Neuron (in vitro differentiated cells): ENCODE results near the gene MESD.

Experiments
- H2AFZ ChIP-seq: one replicate; pipeline ENCODE4 v1.6.1; 2013; ENCODE audit warnings: low read depth, mild to moderate bottlenecking, inconsistent platforms, low read length, moderate library complexity
- H3K27me3 ChIP-seq: one replicate; pipeline ENCODE4 v1.6.1; 2013; ENCODE audit warnings: low read length; ENCODE audit not compliant: insufficient read depth
- H3K36me3 ChIP-seq: one replicate; pipeline ENCODE4 v1.6.1; 2013; ENCODE audit warnings: low read length; ENCODE audit not compliant: insufficient read depth
- H3K4me1 ChIP-seq: one replicate; pipeline ENCODE4 v1.6.1; 2013; ENCODE audit warnings: low read length; ENCODE audit not compliant: insufficient read depth
- H3K4me3 ChIP-seq: 2 replicates; pipeline ENCODE4 v1.5.1; 2013; ENCODE audit warnings: mild to moderate bottlenecking, low read length, moderate library complexity
- H3K9me3 ChIP-seq: one replicate; pipeline ENCODE4 v1.6.1; 2013; ENCODE audit warnings: low read length

MESD gene

DNA sequence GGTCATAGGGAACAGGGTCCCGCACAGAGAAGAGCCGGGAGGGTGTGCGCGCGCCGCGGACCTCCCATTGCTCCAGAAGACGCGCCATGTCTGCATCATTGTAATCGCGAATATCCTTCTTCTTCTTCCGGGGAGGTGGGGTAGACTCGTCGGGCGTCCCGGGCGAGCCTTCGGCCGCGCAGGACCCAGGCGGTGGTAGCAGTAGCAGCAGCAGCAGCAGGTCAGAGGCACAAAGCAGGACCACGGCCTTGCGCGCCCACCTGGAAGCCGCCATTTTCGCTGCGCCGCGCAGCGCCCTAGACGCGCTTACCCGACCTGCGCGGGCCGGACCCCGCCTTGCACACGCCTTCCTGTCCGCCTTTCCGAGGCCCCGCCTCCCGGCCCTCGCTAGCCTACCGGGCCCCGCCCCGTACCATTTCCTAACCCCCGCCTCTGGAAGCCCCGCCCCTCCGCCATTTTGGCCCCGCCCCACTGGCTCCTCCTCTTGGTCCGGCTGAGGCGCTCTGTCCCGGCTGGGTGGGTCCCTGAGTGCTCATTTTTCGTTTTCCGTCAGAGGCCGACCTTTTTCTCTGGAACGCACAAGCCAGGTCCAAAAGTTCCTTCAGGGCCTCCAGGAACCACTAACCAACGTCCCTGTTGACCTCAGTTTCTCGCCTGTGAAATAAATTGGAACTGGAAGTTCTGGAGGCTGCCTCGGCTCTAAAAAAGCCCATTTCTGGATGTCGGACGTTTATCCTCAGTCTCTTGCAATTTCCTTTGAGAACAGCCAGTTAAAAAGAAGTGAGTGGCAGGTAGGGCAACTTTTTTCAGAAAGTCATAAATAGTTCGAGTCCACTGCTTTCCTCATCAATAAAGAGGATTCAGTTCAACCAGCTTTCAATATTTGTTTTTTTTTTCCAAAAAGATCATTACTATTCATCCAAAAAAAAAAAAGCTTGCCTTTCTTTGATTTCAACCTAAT, at the start of gene MESD:
Gene MESD (minus strand): TSS at position 302 of the 961 bp plus-strand sequence. CDS start 28 bp downstream, at position 274.
- Histone ChIP-seq H3K4me1 (peaks cover 14% of the 10 kb centered on the region), H3K4me3 (peak within 1 kb of the TSS; percentile 62), H3K27me3 (no peaks in the 10 kb centered on the region), H3K36me3 (peaks cover 5% of the 10 kb centered on the region), H3K9me3 (no peaks in the 10 kb centered on the region), H2AFZ (peak within 1 kb of the TSS; percentile 97)

DNA sequence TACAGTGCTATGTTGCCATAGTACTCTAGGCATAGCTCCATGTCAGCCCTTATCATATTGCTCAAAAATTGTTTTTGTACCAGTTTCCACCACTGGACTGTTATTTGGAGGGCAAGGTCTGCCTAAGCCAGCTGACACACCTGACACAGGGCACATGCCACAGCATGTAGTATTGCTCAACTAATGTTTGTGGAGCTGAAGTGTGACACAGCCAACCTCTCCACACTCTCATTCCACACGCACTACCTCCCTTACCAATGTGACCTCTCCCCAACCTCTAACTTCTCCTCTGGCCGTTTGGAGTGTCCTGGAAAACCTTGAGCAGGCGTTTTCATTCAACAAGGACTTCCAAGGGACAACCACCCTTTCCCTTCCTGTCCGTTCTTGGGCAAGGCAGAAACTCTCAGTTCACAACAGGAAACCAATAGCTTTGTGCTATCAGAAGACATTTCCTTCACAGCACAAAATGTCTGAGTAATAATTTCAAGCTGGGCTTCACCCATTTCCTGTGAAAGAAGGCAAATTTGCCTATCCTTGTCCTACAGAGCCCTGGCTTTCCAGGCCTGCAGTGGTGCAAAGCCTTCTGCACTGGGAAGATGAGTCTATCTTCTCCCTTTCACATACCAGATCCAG, 49.5 kb upstream of the MESD start:
- H3K36me3 ChIP-seq, result no peaks in the 10 kb centered on the region
- no peak overlapping the region for H2AFZ ChIP-seq
- no peak overlapping the region for H3K4me3 ChIP-seq
- no peaks in the 10 kb centered on the region for H3K27me3 ChIP-seq
- H3K9me3 ChIP-seq, result no peaks in the 10 kb centered on the region
- H3K4me1 ChIP-seq, result no peaks in the 10 kb centered on the region

DNA sequence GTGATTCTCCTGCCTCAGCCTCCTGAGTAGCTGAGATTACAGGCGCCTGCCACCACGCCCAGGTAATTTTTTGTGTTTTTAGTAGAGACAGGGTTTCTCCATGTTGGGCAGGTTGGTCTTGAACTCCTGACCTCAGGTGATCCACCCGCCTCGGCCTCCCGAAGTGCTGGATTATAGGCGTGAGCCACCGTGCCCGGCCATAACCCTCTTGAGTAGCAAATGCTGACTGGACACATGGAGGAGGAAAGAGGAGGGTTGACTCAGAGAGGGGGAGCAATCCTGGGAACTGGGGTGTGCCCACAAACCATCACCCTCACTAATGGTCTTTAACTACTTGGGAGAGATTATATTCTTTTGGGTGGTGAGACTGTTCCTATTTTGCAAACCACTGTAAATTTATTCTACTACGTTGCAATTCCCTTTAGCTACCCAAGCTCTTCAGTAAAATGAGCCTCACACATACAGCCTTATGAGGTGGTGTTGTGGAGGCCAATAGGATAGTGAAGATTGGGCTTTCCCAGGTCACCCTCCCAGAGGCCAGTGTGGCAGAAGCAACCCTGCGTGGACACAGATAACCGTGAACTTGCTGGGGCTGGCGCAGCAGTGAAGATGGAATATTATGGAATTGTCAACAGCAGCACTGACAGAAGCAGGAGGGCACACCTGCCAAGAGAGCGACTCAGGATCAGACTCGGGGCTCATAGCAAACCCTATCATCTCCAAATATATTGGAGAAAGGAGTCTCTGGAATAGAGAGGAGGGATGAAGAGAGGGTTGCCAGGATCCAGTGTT, 48.5 kb upstream of the MESD start:
- no peaks in the 10 kb centered on the region for H3K27me3 ChIP-seq
- H2AFZ ChIP-seq, result no peak overlapping the region
- H3K4me1 ChIP-seq, result no peaks in the 10 kb centered on the region
- no peaks in the 10 kb centered on the region for H3K9me3 ChIP-seq
- H3K36me3 ChIP-seq, result no peaks in the 10 kb centered on the region
- no peak overlapping the region for H3K4me3 ChIP-seq

DNA sequence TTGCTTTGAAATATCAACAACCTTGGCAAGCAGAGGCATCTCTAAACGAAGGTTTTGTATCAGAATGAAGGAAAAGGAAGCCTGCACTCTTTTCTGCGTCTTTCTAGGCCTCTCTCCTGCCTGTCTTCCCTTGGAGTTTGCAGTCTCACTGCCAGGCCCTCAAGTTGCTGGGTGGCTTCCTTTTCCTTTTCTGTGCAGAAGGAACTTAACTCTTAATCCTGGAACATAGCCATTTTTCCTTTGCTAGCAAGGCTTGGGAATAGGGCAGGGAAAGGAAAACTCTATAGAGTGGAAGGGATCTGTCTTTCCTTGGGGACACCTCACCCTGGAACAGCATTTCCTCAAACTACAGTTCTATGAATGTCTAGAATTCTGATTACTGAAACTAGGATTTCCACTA, 43.9 kb upstream of the MESD start:
- H3K4me1 ChIP-seq, result no peaks in the 10 kb centered on the region
- no peak overlapping the region for H3K4me3 ChIP-seq
- H3K36me3 ChIP-seq, result no peaks in the 10 kb centered on the region
- H2AFZ ChIP-seq, result no peak overlapping the region
- no peaks in the 10 kb centered on the region for H3K27me3 ChIP-seq
- peaks cover 3% of the 10 kb centered on the region for H3K9me3 ChIP-seq

DNA sequence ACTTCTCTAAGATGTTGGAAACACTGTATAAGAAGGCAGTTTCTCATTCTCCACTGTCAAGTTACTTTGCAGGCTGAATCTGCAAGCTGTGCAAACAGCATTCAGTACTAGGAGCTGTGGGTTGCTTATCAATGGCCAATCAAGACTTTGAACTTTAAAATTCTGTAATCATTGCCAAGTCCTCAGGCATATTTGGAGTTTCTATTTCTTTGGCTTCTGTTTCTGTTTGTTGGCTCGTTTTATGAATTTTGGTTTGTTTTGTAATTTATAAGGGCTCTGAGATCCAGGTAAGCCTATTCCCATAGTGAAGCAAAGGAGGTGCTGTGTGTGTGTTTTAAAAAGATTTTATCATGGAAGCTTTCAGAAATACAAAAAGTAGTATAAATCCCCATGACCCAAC, 43.2 kb upstream of the MESD start:
- no peaks in the 10 kb centered on the region for H3K4me1 ChIP-seq
- H3K9me3 ChIP-seq, result peaks cover 3% of the 10 kb centered on the region
- H2AFZ ChIP-seq, result no peak overlapping the region
- no peaks in the 10 kb centered on the region for H3K27me3 ChIP-seq
- H3K36me3 ChIP-seq, result no peaks in the 10 kb centered on the region
- H3K4me3 ChIP-seq, result no peak overlapping the region

DNA sequence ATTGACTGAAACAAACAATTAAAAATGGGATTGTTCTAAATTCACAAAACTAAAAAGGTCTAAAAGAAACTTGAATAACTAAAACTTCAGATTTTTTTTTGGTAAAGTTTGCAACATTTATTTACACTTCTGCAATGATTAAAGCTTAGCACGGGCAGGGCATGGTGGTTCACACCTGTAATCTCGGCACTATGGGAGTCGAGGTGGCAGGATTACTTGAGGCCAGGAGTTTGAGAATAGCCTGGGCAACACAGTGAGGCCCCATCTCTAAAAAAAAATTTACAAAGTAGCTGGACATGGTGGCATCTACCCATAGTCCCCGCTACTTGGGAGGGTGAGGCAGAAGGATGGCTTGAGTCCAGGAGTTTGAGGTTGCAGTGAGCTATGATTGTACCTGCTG, 42.7 kb upstream of the MESD start:
- H2AFZ ChIP-seq, result no peak overlapping the region
- H3K9me3 ChIP-seq, result peaks cover 3% of the 10 kb centered on the region
- no peaks in the 10 kb centered on the region for H3K36me3 ChIP-seq
- no peak overlapping the region for H3K4me3 ChIP-seq
- H3K27me3 ChIP-seq, result no peaks in the 10 kb centered on the region
- no peaks in the 10 kb centered on the region for H3K4me1 ChIP-seq

DNA sequence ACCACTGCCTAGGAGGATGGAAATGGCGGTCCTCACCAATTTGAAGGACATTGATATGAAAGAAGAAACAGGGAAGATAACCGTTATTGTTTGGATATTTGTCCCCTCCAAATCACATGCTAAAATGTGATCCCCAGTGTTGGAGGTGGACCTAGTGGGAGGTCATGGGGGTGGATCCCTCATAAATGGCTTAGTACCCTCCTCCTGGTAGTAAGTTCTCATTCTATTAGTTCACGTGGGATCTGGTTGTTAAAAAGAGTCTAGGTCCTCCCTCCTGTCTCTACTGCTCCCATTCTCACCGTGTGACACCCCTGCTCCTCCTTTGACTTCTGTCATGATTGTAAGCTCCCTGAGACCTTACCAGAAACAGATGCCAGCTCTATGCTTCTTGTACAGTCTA, 41.6 kb upstream of the MESD start:
- Histone ChIP-seq H3K9me3 (peaks cover 3% of the 10 kb centered on the region), H3K4me1 (no peaks in the 10 kb centered on the region), H3K27me3 (no peaks in the 10 kb centered on the region), H3K4me3 (no peak overlapping the region), H3K36me3 (no peaks in the 10 kb centered on the region), H2AFZ (no peak overlapping the region)

DNA sequence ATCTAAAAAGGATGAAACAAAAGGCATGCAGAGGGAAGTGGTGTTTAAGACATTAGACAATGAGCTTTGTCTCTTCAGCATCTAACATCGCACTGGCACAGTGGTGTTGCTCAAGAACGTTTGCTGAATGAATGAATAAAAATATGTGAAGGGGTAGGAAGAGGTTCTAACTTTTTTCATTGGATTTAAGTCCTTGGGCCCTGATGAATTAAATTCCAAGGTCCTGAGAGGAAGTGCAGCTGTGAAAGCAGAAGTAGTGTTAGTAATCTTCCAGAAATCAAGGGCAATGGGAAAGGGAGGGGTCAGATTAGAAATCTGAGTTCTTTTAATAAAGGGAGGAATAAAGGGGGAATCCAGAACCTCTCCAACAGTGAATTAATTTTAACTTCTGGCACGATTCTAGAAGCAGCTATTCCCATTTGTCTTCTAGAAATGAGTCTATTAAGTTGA, 40.7 kb upstream of the MESD start:
- no peak overlapping the region for H2AFZ ChIP-seq

DNA sequence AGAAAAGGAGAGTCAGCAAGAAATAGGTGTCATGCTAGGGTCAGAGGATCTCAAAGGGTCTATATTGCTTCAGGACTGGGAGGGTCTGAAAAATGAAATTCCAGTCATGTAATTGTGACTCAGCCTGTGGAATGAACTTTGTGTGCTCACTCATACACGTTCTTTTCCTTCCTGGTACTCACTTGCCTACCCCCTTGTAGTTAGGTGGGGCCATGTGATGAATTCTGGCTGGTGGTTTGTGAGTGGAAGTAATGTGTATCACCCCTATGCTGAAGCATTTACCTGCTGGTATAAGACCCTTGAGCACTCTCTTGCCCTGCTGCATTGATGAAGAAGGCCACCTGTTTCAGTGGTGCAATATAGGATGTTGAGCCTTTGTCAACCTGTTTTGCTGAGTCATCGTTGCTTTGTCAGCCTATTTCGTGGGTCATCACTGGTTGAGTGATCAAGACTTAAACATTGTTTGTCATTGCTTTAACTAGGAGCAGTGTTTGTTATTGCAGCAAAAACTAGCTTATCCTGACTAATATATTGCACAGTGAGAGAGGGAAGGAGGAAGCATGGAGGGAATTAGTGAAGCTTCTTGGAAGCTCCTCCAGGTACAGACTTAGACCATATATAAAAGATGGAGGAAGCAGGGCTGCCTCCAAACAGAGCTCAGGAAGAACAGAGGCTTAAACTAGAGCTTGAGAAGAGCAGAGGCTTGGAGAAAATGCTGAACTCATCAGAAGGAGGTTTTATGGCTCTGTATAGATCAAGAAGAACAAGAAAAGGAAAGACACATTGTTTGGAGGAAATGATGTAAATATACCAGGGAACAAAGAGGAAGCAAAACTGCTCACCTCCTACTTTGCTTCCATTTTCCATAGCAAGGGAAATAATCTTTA, 40.0 kb upstream of the MESD start:
- no peaks in the 10 kb centered on the region for H3K36me3 ChIP-seq
- peaks cover 4% of the 10 kb centered on the region for H3K4me1 ChIP-seq
- no peak overlapping the region for H3K4me3 ChIP-seq
- peaks cover 3% of the 10 kb centered on the region for H3K9me3 ChIP-seq
- H2AFZ ChIP-seq, result no peak overlapping the region
- H3K27me3 ChIP-seq, result no peaks in the 10 kb centered on the region

More for the DNA sequence above, 40.7 kb upstream of the MESD start:
- Histone ChIP-seq H3K4me1 (no peaks in the 10 kb centered on the region), H3K4me3 (no peak overlapping the region), H3K9me3 (peaks cover 3% of the 10 kb centered on the region), H3K36me3 (no peaks in the 10 kb centered on the region), H3K27me3 (no peaks in the 10 kb centered on the region)

DNA sequence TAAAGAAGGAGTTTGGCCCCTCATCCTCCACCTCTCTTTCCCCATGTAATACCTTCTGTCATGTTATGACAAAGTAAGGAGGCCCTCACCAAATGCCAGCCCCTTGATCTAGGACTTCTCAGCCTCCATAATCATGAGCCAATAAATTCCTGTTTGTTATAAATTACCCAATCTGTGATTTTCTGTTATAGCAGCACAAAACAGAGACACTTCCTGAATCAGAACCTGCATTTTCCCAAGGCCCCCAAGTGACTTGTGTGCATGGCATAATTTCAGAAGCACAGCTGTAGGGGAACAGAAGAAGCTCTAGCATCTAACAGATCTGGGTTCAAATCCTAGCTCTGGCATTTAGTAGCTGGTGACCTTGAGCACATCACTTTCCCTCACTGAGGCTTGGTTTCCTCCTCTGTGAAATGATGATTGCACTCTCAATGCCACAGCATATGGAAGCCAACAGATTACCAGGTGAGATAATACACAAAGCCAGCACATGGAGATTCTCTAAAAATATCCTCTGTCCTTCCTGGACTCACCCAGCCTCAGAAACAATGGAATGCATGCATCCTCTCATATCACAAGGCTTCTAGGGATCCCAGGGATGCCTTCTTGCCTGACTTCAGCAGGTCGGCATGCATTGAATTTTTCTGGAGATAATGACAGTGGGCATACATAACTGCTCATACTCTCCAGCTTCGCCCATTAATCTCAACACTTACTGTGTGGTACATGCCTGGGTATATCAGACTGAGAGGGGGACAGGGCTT, 37.4 kb upstream of the MESD start:
- H3K4me3 ChIP-seq, result no peak overlapping the region
- H3K4me1 ChIP-seq, result peaks cover 19% of the 10 kb centered on the region
- H3K27me3 ChIP-seq, result no peaks in the 10 kb centered on the region
- H3K9me3 ChIP-seq, result peaks cover 3% of the 10 kb centered on the region
- no peak overlapping the region for H2AFZ ChIP-seq
- no peaks in the 10 kb centered on the region for H3K36me3 ChIP-seq

DNA sequence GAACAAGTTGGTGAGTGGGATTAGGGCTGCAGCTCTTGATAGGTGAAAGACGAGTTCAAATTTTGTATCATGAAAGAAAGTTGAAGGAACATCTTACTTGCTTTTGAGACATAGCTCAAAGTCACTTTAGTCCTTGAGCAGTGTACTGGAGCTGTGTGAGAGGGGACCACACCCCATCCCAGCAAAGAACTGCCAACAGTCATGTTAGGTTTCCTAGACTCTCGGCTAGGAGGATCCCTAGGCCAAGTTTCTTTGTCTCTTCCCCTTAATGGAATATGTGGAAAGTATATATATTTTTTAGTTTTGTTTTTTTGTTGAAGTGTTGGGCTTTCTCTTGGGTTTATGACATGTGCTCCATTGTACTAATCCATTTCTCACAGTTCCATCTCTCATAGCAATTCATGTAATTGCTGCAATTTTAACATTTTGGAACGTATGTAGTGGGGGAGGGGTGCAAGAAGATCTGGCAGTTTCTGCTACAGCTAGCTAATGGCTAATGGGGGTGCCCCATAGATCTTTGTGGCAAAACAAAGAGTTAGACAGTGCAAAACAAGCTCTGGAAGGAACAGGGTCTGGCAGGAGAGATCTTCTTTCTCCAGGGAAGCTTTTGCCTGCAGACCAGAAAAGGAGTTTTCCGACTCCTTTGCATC, 36.2 kb upstream of the MESD start:
- no peak overlapping the region for H3K4me3 ChIP-seq
- no peaks in the 10 kb centered on the region for H3K36me3 ChIP-seq
- H2AFZ ChIP-seq, result no peak overlapping the region
- H3K4me1 ChIP-seq, result peaks cover 19% of the 10 kb centered on the region
- H3K27me3 ChIP-seq, result no peaks in the 10 kb centered on the region
- peaks cover 3% of the 10 kb centered on the region for H3K9me3 ChIP-seq
